Colonic mucosa (tissue), 4 donors: ENCODE data around the gene TMPRSS6. TPM values are rescaled to one million over a fixed set of nuclear protein-coding genes. Genes with fewer than 3 reads are reported as not detected.

Source experiments
- DNase-seq: peaks from one replicate; pipeline ENCODE4 v3.0.0-alpha.2; 2020
- H3K27ac ChIP-seq: fragments of 200-600 bp; one replicate; pipeline ENCODE4 v1.8.0; 2021
- H3K27me3 ChIP-seq: fragments of 200-600 bp; one replicate; pipeline ENCODE4 v1.8.0; 2021
- H3K36me3 ChIP-seq: fragments of 200-600 bp; one replicate; pipeline ENCODE4 v1.8.0; 2021
- H3K4me1 ChIP-seq: fragments of 200-600 bp; one replicate; pipeline ENCODE4 v1.8.0; 2021; ENCODE audit warnings: mild to moderate bottlenecking
- H3K4me3 ChIP-seq: fragments of 200-600 bp; one replicate; pipeline ENCODE4 v1.8.0; 2021
- H3K9ac ChIP-seq, 2 donors: one replicate each; pipeline ENCODE4 v1.7.0; 2013; ENCODE audit warnings: control low read depth in 2 of 2, low read depth in 2 of 2, low read length in 2 of 2
- H3K9me3 ChIP-seq: fragments of 200-600 bp; one replicate; pipeline ENCODE4 v1.8.0; 2021
- intact Hi-C: fragments of 100-400 bp; cut with DNase I; formaldehyde crosslinking; loops from one replicate; pipeline ENCODE4 v1.14.1; 2022
- total RNA-seq, 2 donors: library from RNA; stranded (reverse); fragmentation: NEBNext Ultra II Directional in 1 of 2; extraction: Animal tissue kit (Norgen Biotek cat#: 25700) in 1 of 2; gene quantifications; one replicate each; pipeline ENCODE4 v1.2.1, GENCODE V29; 2021
- TF ChIP-seq, protein P1 (sequence below): fragments of 200-600 bp; IDR thresholded peaks from one replicate; pipeline ENCODE4 v1.8.0; 2022; ENCODE audit warnings: antibody characterized with exemption, mild to moderate bottlenecking
- donor health status: healthy.
- donor health status: DM: no; HTN: no; CAD: no.
- donor health status: DM: no; HTN: no; CAD: no.

The TMPRSS6 gene
- total RNA-seq, 2 donors from 2014 or later: 0.10 to 1.5 TPM

DNA sequence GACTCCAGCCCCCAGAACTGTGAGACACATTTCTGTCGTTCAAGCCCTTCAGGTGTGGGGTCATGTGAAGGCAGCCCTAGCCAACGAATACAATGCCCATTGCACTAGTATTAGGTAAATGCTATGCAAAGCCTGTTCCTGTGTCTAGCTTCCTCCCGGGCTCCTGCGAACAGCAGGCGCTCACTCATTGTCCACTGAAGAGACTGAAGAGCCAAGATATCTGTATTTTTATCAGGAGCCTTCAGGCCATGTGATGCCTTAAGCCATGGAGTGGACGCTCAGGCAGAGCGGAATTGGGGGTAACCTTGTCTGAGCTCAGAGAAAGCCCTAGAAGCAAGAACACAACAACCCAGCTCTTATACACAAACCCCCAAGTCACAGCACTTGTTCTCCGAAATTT, 4.2 kb upstream of the TMPRSS6 start:
- no peak for DNase-seq
- TF ChIP-seq, protein P1, sequence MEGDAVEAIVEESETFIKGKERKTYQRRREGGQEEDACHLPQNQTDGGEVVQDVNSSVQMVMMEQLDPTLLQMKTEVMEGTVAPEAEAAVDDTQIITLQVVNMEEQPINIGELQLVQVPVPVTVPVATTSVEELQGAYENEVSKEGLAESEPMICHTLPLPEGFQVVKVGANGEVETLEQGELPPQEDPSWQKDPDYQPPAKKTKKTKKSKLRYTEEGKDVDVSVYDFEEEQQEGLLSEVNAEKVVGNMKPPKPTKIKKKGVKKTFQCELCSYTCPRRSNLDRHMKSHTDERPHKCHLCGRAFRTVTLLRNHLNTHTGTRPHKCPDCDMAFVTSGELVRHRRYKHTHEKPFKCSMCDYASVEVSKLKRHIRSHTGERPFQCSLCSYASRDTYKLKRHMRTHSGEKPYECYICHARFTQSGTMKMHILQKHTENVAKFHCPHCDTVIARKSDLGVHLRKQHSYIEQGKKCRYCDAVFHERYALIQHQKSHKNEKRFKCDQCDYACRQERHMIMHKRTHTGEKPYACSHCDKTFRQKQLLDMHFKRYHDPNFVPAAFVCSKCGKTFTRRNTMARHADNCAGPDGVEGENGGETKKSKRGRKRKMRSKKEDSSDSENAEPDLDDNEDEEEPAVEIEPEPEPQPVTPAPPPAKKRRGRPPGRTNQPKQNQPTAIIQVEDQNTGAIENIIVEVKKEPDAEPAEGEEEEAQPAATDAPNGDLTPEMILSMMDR: no peak
- no peaks in the 10 kb centered on the region for H3K9me3 ChIP-seq
- H3K4me3 ChIP-seq: no peak overlapping the region
- no peak overlapping the region for H3K9ac ChIP-seq
- H3K36me3 ChIP-seq: no peaks in the 10 kb centered on the region
- H3K27ac ChIP-seq: no peak overlapping the region
- intact Hi-C loops: no loop called here
- H3K27me3 ChIP-seq: no peaks in the 10 kb centered on the region
- H3K4me1 ChIP-seq: no peaks in the 10 kb centered on the region

DNA sequence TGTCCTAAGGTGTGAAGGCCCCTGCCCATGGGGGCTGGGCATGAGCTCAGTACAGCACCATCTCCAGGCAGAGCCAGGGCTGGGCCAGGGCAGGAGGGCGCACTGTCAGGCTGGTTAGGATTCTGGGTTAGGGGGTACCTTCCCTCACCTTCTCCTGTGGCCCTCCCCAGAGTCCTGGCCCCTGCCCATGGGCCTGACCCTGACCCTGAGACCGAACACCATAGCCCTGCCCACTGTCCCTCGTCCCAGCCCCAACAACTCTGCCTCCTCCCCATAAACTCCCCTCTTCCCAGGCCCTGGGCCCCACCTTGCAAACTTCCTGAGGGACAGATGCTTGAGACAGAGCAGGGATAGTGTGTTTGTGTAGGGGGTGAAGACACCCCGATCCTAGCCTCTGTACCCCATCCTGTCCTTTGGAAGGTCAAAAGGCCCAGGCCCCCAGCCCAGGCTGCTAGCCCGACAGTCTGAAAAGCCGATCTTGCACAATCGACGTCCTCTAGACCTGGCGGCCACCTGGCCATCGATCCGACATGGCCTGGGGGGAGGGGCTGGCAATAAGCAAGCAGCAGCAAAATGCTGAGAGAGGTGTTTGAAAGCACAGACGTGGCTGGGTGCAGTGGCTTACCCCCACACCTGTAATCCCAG, 2.7 kb upstream of the TMPRSS6 start:
- intact Hi-C loops: no loop called here
- no peak for DNase-seq
- Histone ChIP-seq H3K9me3 (no peaks in the 10 kb centered on the region), H3K9ac (no peak overlapping the region), H3K36me3 (no peaks in the 10 kb centered on the region), H3K4me3 (no peak overlapping the region), H3K27me3 (no peaks in the 10 kb centered on the region), H3K27ac (no peak overlapping the region), H3K4me1 (no peaks in the 10 kb centered on the region)
- TF ChIP-seq, protein P1: no peak

DNA sequence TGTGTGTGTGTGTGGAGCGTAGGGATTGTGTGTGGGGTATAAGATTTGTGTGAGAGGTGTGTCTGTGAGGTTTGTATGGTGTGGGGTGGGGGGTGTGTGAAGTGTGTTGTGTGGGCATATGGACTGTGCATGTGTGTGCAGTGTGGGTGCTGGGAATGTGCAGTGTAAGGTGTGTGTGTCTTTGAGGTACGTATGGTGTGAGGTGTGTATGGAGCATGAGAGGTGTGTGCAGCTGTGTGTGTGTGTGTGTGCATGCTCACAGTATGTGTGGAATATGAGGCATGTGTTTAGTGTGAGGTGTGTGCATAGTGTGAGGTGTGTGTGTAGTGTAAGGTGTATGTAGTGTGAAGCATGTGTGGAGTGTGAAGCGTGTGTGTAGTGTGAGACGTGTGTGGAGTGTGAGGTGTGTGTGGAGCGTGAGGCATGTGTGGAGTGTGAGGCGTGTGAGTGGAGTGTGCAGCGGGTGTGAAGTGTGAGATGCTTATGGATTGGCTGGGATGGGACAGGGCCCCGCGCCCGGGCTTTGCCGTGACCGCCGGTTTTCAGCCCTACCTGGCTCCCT, 1.7 kb upstream of the TMPRSS6 start:
- no peaks in the 10 kb centered on the region for H3K4me1 ChIP-seq
- intact Hi-C loops: no loop called here
- H3K9me3 ChIP-seq: no peaks in the 10 kb centered on the region
- no peak overlapping the region for H3K9ac ChIP-seq
- no peak for DNase-seq
- TF ChIP-seq, protein P1: no peak
- H3K36me3 ChIP-seq: no peaks in the 10 kb centered on the region
- no peak overlapping the region for H3K27ac ChIP-seq
- no peaks in the 10 kb centered on the region for H3K27me3 ChIP-seq
- H3K4me3 ChIP-seq: no peak overlapping the region

DNA sequence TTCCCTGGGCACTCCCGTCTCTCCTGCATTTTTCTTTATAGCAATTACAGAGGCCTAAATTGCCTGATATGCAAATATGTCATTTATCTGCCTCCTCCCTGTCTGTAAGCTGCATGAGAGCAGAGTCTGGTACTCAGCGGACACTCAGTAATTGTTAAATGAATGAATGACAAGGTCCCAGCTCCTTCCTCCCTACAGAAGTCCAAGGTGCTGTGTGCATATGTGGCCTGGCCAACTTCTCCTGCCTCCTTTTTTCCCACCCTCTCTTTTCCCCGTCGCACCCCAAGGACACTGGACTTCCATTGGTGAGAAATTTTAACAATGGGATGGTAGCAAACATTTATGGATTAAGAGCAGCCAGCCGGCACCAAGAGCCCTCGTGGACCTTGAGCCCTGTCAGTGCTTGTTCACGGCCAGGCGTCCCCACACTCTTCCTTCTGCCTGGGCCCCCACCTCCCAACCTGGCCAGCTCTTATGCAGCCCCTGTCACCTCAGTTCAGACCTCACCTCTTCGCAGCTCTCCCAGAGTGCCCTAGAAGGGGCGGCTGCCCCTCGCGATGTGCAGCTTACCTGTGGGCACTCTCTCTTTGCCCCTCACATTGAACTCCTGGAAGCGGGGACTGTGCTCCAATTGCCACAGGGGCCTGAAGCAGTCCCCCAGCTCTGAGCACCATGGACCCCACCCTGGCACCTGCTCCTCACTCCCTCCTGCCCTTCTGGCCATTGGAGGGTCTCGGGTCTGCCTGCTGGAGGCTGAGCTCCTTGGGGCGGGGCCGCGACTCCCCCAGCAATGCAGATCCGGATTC, 1.5 kb downstream of the TMPRSS6 start:
- no peak for DNase-seq

DNA sequence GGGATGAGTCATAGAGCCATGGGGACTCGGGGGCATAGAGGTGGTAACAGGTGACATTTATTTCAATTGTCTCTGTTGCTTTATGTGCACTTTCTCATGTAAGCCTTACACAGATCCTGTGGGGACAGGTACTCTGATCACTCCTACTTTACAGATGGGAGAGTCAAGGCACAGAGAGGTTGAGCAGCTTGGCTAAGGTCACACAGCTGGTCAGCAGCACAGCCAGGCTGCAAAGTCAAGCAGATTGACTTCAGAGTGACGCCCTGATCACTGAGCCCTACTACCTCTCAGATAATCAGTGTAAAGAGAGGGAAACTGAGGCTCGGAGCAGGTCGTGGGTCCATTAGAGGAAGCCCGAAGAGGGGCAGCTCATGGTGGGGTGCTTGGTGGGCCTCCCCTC, 3.5 kb downstream of the TMPRSS6 start:
- intact Hi-C loops: no loop called here
- H3K4me1 ChIP-seq: no peaks in the 10 kb centered on the region
- TF ChIP-seq, protein P1: no peak

More for the DNA sequence above, 1.5 kb downstream of the TMPRSS6 start:
- no peak overlapping the region for H3K4me3 ChIP-seq
- H3K36me3 ChIP-seq: no peaks in the 10 kb centered on the region
- H3K27me3 ChIP-seq: no peaks in the 10 kb centered on the region
- no peak overlapping the region for H3K9ac ChIP-seq
- TF ChIP-seq, protein P1: no peak
- no peak overlapping the region for H3K27ac ChIP-seq
- no peaks in the 10 kb centered on the region for H3K4me1 ChIP-seq
- no peaks in the 10 kb centered on the region for H3K9me3 ChIP-seq
- intact Hi-C loops: no loop called here

More for the DNA sequence above, 3.5 kb downstream of the TMPRSS6 start:
- H3K27me3 ChIP-seq: no peaks in the 10 kb centered on the region
- no peak overlapping the region for H3K9ac ChIP-seq
- DNase-seq: no peak
- H3K36me3 ChIP-seq: no peaks in the 10 kb centered on the region
- H3K27ac ChIP-seq: no peak overlapping the region
- no peak overlapping the region for H3K4me3 ChIP-seq
- H3K9me3 ChIP-seq: no peaks in the 10 kb centered on the region
